Left lung (tissue), 10 donors: ENCODE data around the gene CCT5. TPM values are rescaled to one million over a fixed set of nuclear protein-coding genes. Genes with fewer than 3 reads are reported as not detected.

Experiments used
- ATAC-seq: fragments of 200-7000 bp; cut with Tn5 transposase; one replicate; pipeline ENCODE4 v1.9.1; 2020; ENCODE audit warnings: moderate library complexity
- DNase-seq, 4 donors: peaks; one replicate each; pipeline ENCODE4 v3.0.0-alpha.2; 2013 to 2020
- H3K27ac ChIP-seq, 2 donors: fragments of 200-600 bp; sonication (generic) in 1 of 2; one replicate each; pipeline versions ENCODE4 v1.5.0 to v1.8.0; 2020 to 2021
- H3K27me3 ChIP-seq, 2 donors: fragments of 200-600 bp; sonication (generic) in 1 of 2; one replicate each; pipeline versions ENCODE4 v1.5.0 to v1.8.0; 2020 to 2021
- H3K36me3 ChIP-seq, 2 donors: fragments of 200-600 bp; sonication (generic) in 1 of 2; one replicate each; pipeline versions ENCODE4 v1.5.0 to v1.8.0; 2020 to 2021
- H3K4me1 ChIP-seq, 2 donors: fragments of 200-600 bp; one replicate each; pipeline ENCODE4 v1.8.0; 2021
- H3K4me3 ChIP-seq, 2 donors: fragments of 200-600 bp; sonication (generic) in 1 of 2; one replicate each; pipeline versions ENCODE4 v1.5.0 to v1.8.0; 2020 to 2021; ENCODE audit warnings: mild to moderate bottlenecking in 1 of 2
- H3K9me3 ChIP-seq, 2 donors: fragments of 200-600 bp; sonication (generic) in 1 of 2; one replicate each; pipeline versions ENCODE4 v1.5.0 to v1.8.0; 2020 to 2021
- CTCF ChIP-seq, 2 donors: fragments of 200-600 bp; sonication (generic) in 1 of 2; IDR thresholded peaks; one replicate each; pipeline versions ENCODE4 v1.5.0 to v1.8.0; 2021; ENCODE audit warnings: antibody characterized with exemption in 2 of 2
- intact Hi-C, 2 donors: fragments of 100-400 bp; cut with DNase I; formaldehyde crosslinking; loops; one replicate each; pipeline versions ENCODE4 v1.11.2 to v1.14.2; 2022
- polyA plus RNA-seq, 6 donors: library from polyadenylated mRNA; unstranded; fragments of 120-200 nt; gene quantifications; one replicate each; pipeline ENCODE4 v1.2.1, GENCODE V29; 2013; ENCODE audit not compliant: insufficient read length in 6 of 6
- total RNA-seq, 2 donors: library from RNA; stranded (reverse); fragmentation: NEBNext Ultra II Directional; extraction: Animal tissue kit (Norgen Biotek cat#: 25700); gene quantifications; one replicate each; pipeline ENCODE4 v1.2.1, GENCODE V29; 2021
- donor health status: DM: no; HTN: yes; CAD: no.
- donor health status: DM: no; HTN: no; CAD: no.

The CCT5 gene
- total and polyA plus RNA-seq, 8 donors, result 127 to 219 (median 197) TPM

- DNase-seq (no peak), ATAC-seq (no peak)
- Histone ChIP-seq H3K27me3 (no peaks in the 10 kb centered on the region), H3K27ac (no peak overlapping the region), H3K4me3 (no peak overlapping the region), H3K9me3 (no peaks in the 10 kb centered on the region), H3K36me3 (no peaks in the 10 kb centered on the region), H3K4me1 (no peaks in the 10 kb centered on the region)
- intact Hi-C loops, result no loop called here
- TF ChIP-seq CTCF (IDR thresholded peaks at IDR 0.05), result no peak
These were observed 41.1 kb upstream of the CCT5 start for GRCh38 chr5:10209004-10209403.

- intact Hi-C loops, result no loop called here
- Histone ChIP-seq H3K4me1 (no peaks in the 10 kb centered on the region), H3K9me3 (no peaks in the 10 kb centered on the region), H3K4me3 (no peak overlapping the region), H3K27me3 (no peaks in the 10 kb centered on the region), H3K27ac (no peak overlapping the region), H3K36me3 (no peaks in the 10 kb centered on the region)
- TF ChIP-seq CTCF (IDR thresholded peaks at IDR 0.05), result no peak
- ATAC-seq (no peak), DNase-seq (no peak)
These were observed 36.8 kb upstream of the CCT5 start for GRCh38 chr5:10213316-10213715.

GRCh38 chr5:10214041-10214440 lies 36.0 kb upstream of the CCT5 start:
- Histone ChIP-seq H3K27me3 (no peaks in the 10 kb centered on the region), H3K9me3 (no peaks in the 10 kb centered on the region), H3K4me1 (no peaks in the 10 kb centered on the region), H3K4me3 (no peak overlapping the region), H3K27ac (no peak overlapping the region), H3K36me3 (no peaks in the 10 kb centered on the region)
- ATAC-seq, result no peak
- intact Hi-C loops, result no loop called here
- no peak for TF ChIP-seq CTCF (IDR thresholded peaks at IDR 0.05)
- no peak for DNase-seq

GRCh38 chr5:10215366-10215765 lies 34.7 kb upstream of the CCT5 start:
- intact Hi-C loops, result no loop called here
- Histone ChIP-seq H3K36me3 (no peaks in the 10 kb centered on the region), H3K4me1 (no peaks in the 10 kb centered on the region), H3K27me3 (no peaks in the 10 kb centered on the region), H3K4me3 (no peak overlapping the region), H3K27ac (no peak overlapping the region), H3K9me3 (no peaks in the 10 kb centered on the region)
- DNase-seq (no peak), ATAC-seq (no peak)
- TF ChIP-seq CTCF (IDR thresholded peaks at IDR 0.05), result no peak

GRCh38 chr5:10216107-10216506 lies 34.0 kb upstream of the CCT5 start:
- Histone ChIP-seq H3K4me3 (no peak overlapping the region), H3K27ac (no peak overlapping the region), H3K36me3 (peaks cover 0 to 3% of the 10 kb centered on the region in 2 donors), H3K9me3 (no peaks in the 10 kb centered on the region), H3K27me3 (no peaks in the 10 kb centered on the region), H3K4me1 (no peaks in the 10 kb centered on the region)
- intact Hi-C loops, result no loop called here
- DNase-seq, result no peak
- ATAC-seq, result no peak
- TF ChIP-seq CTCF (IDR thresholded peaks at IDR 0.05), result no peak
